K562 (cell line): ENCODE measurements around the gene SH3BP2. TPM values are rescaled to one million over a fixed set of nuclear protein-coding genes. Genes with fewer than 3 reads are reported as not detected.

Experiments used
- ATAC-seq: fragments of 200-7000 bp; cut with Tn5 transposase; 3 replicates; pipeline ENCODE4 v1.9.1; 2020; ENCODE audit warnings: moderate library complexity
- BruUV-seq: library from RNA; stranded (reverse); fragments of 400-500 nt; replicated peaks from 2 replicates; lab custom pipeline; 2021; lab: Mats Ljungman, UMichigan
- CTCF ChIA-PET: fragments of 300-600 bp; formaldehyde crosslinking; extraction: SDS; loops from one replicate; lab custom pipeline; 2021; ENCODE audit warnings: low intra/inter-chr PET ratio; lab: Yijun Ruan, JAX
- POLR2A ChIA-PET: fragments of 300-600, 350-650 bp; sonication (Branson Sonifier 250); formaldehyde crosslinking; extraction: SDS; loops from one replicate; lab custom pipeline; 2021; ENCODE audit warnings: antibody characterized with exemption, inconsistent platforms; lab: Yijun Ruan, JAX
- DNase-seq, 4 experiments: peaks; one replicate each; pipeline versions ENCODE4 v3.0.0 to v3.0.0-alpha.2; 2011 to 2018; ENCODE audit warnings: low spot score in 3 of 4, mixed read lengths in 3 of 4; ENCODE audit errors: extremely low read depth in 1 of 4
- FAIRE-seq: peaks from 2 replicates; lab custom pipeline; 2011; peaks lifted over from hg19 to GRCh38; lab: Jason Lieb, UNC
- H2AFZ ChIP-seq: 2 replicates; pipeline ENCODE4 v1.6.0; 2011; ENCODE audit warnings: low read depth, low read length, control low read depth, inconsistent platforms
- H3K27ac ChIP-seq: fragments of 200-600 bp; 3 replicates; pipeline ENCODE4 v1.8.0; 2011; ENCODE audit warnings: low read depth, mild to moderate bottlenecking, control low read depth, inconsistent platforms, low read length, moderate library complexity, mixed read lengths; ENCODE audit errors: extremely low read depth
- H3K27me3 ChIP-seq, 2 experiments: fragments of 300-600 bp in 1 of 2; 2 replicates in 1 of 2; 3 replicates in 1 of 2; pipeline versions ENCODE4 v1.6.0 to v1.8.0; 2011; ENCODE audit warnings: inconsistent platforms in 2 of 2, low read length in 2 of 2, mild to moderate bottlenecking in 1 of 2, mixed read lengths in 1 of 2, moderate library complexity in 1 of 2; ENCODE audit not compliant: control insufficient read depth in 2 of 2, insufficient read depth in 2 of 2
- H3K36me3 ChIP-seq: fragments of 300-600 bp; 3 replicates; pipeline ENCODE4 v1.8.0; 2011; ENCODE audit warnings: mild to moderate bottlenecking, low read length, inconsistent platforms; ENCODE audit not compliant: control insufficient read depth, insufficient read depth
- H3K4me1 ChIP-seq, 2 experiments: fragments of 200-600 bp in 1 of 2; replicated peaks in 1 of 2; 2 replicates in 1 of 2; 3 replicates in 1 of 2; pipeline versions ENCODE4 v1.5.1 to v1.8.0; 2011; ENCODE audit warnings: inconsistent platforms in 2 of 2, low read length in 2 of 2, mild to moderate bottlenecking in 1 of 2, mixed read lengths in 1 of 2, moderate library complexity in 1 of 2; ENCODE audit not compliant: control insufficient read depth in 2 of 2, insufficient read depth in 2 of 2
- H3K4me2 ChIP-seq: 2 replicates; pipeline ENCODE4 v1.6.1; 2011; ENCODE audit warnings: low read length, control low read depth, inconsistent platforms, mixed read lengths; ENCODE audit not compliant: insufficient read depth
- H3K4me3 ChIP-seq: fragments of 200-600 bp; sonication (generic), shearing (Covaris generic); 2 replicates; pipeline ENCODE4 v1.5.1; 2016; ENCODE audit warnings: control low read depth, inconsistent platforms
- H3K79me2 ChIP-seq: fragments of 200-600 bp; 3 replicates; pipeline ENCODE4 v1.8.0; 2011; ENCODE audit warnings: low read length, inconsistent platforms; ENCODE audit not compliant: control insufficient read depth, insufficient read depth
- H3K9ac ChIP-seq, 2 experiments: 2 replicates each; pipeline versions ENCODE4 v1.6.0 to v1.6.1; 2011; ENCODE audit warnings: low read depth in 2 of 2, low read length in 2 of 2, control low read depth in 1 of 2, inconsistent platforms in 1 of 2, mild to moderate bottlenecking in 1 of 2, mixed read lengths in 1 of 2; ENCODE audit not compliant: insufficient read depth in 1 of 2
- H3K9me1 ChIP-seq: one replicate; pipeline ENCODE4 v1.6.0; 2011; ENCODE audit warnings: inconsistent platforms, mild to moderate bottlenecking, low read length, moderate library complexity; ENCODE audit not compliant: control insufficient read depth, insufficient read depth
- H3K9me3 ChIP-seq: replicated peaks from 2 replicates; pipeline ENCODE4 v1.5.1; 2011; ENCODE audit warnings: low read depth, low read length, inconsistent platforms; ENCODE audit not compliant: control insufficient read depth, insufficient read depth
- H4K20me1 ChIP-seq: replicated peaks from 2 replicates; pipeline ENCODE4 v1.6.1; 2011; ENCODE audit warnings: low read length, inconsistent platforms, mixed read lengths; ENCODE audit not compliant: control insufficient read depth, insufficient read depth
- POLR2G ChIP-seq: fragments of 200-400 bp; formaldehyde crosslinking; IDR thresholded peaks from 2 replicates; pipeline ENCODE4 v1.6.1; 2017; ENCODE audit warnings: low read depth, mild to moderate bottlenecking, antibody characterized with exemption, low read length, moderate library complexity
- ZNF140 ChIP-seq: fragments of 250-450 bp; sonication (Bioruptor Pico); IDR thresholded peaks from 2 replicates; pipeline ENCODE4 v1.8.0; 2021; ENCODE audit warnings: moderate library complexity, mild to moderate bottlenecking, inconsistent platforms
- WGBS: fragments of 100-300 bp; shearing (Covaris generic); methylation state at CpG from one replicate; pipeline ENCODE4 v1.1.6; 2016; ENCODE audit warnings: low coverage, mixed read lengths; ENCODE audit not compliant: insufficient coverage; ENCODE audit errors: missing lambda C conversion rate; 5-methylcytosine and 5-hydroxymethylcytosine counted together
- in situ Hi-C: fragments of 300-500 bp; cut with MboI; formaldehyde crosslinking; loops from 4 replicates; pipeline ENCODE4 v1.15.0; 2018; ENCODE audit warnings: inconsistent platforms, mixed read lengths
- intact Hi-C: fragments of 100-400 bp; cut with micrococcal nuclease; formaldehyde crosslinking; loops from 2 replicates; pipeline ENCODE4 v1.14.2; 2022
- polyA plus RNA-seq, 8 experiments: library from polyadenylated mRNA; depleted of rRNA in 4 of 8; stranded (reverse) in 5 of 8; unstranded in 3 of 8; fragments of >200 nt; fragmentation: Nextera tagmentation in 2 of 8; fragmentation: Illumina TruSeq in 1 of 8; extraction: Ambion mirVana in 2 of 8; extraction: Trizol in 1 of 8; gene quantifications; 2 replicates each; pipeline versions ENCODE4 v1.2.1 to v1.2.3, GENCODE V29; 2011 to 2014; ENCODE audit warnings: inconsistent platforms in 1 of 8, missing spikeins in 1 of 8
- total RNA-seq, 7 experiments: library from RNA; depleted of rRNA in 6 of 7; stranded (reverse); fragments of >200 nt in 6 of 7; fragmentation: Illumina TruSeq in 2 of 7; extraction: Trizol in 2 of 7; gene quantifications; 2 replicates each; pipeline versions ENCODE4 v1.2.1 to v1.2.3, GENCODE V29; 2011 to 2021; ENCODE audit warnings: low replicate concordance in 1 of 7
- TF ChIP-seq, protein P1 (sequence below): sonication (generic); formaldehyde crosslinking; IDR thresholded peaks from 2 replicates; pipeline ENCODE4 v1.8.0; 2022; ENCODE audit warnings: mild to moderate bottlenecking, missing genetic modification reagents

SH3BP2 gene
- total and polyA plus RNA-seq, 9 of the 15 experiments (the other 6 are each of a cell fraction or from before 2014, with no cell fraction given): 0.34 to 16.0 (median 5.1) TPM

DNA sequence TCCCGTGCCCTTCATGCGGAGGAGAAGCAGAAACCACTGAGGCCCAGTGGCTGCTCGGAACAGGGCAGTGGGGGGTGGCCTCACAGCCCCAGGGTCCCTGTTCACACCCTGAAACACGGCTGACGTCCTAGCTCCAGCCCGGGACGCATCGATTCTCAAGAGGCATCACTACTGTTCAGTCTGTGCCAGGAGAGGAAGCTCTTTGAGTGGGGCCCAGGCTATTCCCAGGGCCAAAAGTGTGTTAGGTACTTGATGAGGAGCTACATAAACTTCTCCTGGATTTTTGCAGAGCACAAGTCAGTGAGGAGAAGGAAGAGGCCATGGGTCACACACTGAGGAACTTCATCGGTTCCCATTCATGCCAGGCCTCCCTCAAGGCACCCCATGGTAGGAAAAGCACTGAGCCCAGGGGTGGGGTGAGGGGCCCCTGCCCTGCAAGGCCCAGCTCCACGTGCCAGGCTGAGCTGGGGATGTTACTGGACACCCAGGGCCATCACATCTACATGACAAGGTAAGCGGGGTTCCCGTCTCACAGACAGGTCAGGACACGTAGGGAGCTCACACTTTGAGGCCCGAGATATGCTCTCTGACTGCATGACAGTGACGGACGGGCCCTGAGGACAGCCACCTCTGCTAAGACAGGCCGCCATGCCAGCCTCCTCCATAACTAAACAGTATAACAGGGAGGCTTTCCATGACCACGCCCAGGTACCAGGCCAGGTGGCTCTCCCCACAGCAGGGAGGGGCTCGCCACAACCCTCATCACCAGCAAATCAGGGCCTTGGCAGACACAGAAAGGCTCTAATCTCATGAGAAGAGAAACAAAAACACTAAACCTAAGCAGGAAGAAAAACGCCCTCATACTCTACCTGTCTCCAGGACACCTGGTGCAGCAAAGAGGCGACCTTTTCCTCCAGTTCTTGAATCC lies 49.1 kb upstream of the SH3BP2 start:
- H3K4me3 ChIP-seq: no peak overlapping the region
- H3K9me1 ChIP-seq: no peaks in the 10 kb centered on the region
- no peak overlapping the region for H2AFZ ChIP-seq
- DNase-seq (no peak), FAIRE-seq (no peak), ATAC-seq (no peak)
- H3K9ac ChIP-seq: no peak overlapping the region
- POLR2A ChIA-PET: interaction anchor here (0.6 to 1.1 kb wide), 4 partner anchors 12 to 164 kb away, joined by 3 to 5 read pairs (median 3); partner anchors contain the start of gene TNIP2
- CTCF ChIA-PET: no interaction called here
- H3K79me2 ChIP-seq: no peaks in the 10 kb centered on the region
- no peak overlapping the region for H3K4me2 ChIP-seq
- in situ Hi-C loops: no loop called here
- H3K27ac ChIP-seq: no peak overlapping the region
- BruUV-seq: no TSS peak
- no peak for TF ChIP-seq ZNF140 (CRISPR knock-in tag)
- TF ChIP-seq, protein P1, sequence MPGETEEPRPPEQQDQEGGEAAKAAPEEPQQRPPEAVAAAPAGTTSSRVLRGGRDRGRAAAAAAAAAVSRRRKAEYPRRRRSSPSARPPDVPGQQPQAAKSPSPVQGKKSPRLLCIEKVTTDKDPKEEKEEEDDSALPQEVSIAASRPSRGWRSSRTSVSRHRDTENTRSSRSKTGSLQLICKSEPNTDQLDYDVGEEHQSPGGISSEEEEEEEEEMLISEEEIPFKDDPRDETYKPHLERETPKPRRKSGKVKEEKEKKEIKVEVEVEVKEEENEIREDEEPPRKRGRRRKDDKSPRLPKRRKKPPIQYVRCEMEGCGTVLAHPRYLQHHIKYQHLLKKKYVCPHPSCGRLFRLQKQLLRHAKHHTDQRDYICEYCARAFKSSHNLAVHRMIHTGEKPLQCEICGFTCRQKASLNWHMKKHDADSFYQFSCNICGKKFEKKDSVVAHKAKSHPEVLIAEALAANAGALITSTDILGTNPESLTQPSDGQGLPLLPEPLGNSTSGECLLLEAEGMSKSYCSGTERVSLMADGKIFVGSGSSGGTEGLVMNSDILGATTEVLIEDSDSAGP (CRISPR knock-in tag): no peak
- TF ChIP-seq POLR2G: 0 out of 2 replicates have a peak, but pooled peaks have one; percentile 5
- 85% methylated on average over 21 of the region's 21 CpGs for WGBS
- intact Hi-C loops: no loop called here
- no peaks in the 10 kb centered on the region; the same call in 1 of the 2 replicates for H4K20me1 ChIP-seq
- H3K36me3 ChIP-seq: peaks cover 66% of the 10 kb centered on the region; the same call in 2 of the 3 replicates
- H3K4me1 ChIP-seq: peaks cover 2 to 14% of the 10 kb centered on the region in 2 experiments; a peak in 4 of 5 replicates
- no peaks in the 10 kb centered on the region for H3K27me3 ChIP-seq
- H3K9me3 ChIP-seq: no peaks in the 10 kb centered on the region
